Measurements from ENCODE around the gene CMTM5.

The CMTM5 gene

GRCh38 chr14:23358553-23359166 is 18.2 kb upstream of the CMTM5 start:
- no peak for DNase-seq

GRCh38 chr14:23359167-23359626 is 17.6 kb upstream of the CMTM5 start:
- no peak for DNase-seq

- no peak for DNase-seq
Measured at GRCh38 chr14:23359722-23360447, 17.0 kb upstream of the CMTM5 start.

- DNase-seq: no peak
Measured at GRCh38 chr14:23360496-23360895, 16.4 kb upstream of the CMTM5 start.

GRCh38 chr14:23361320-23361719 is 15.5 kb upstream of the CMTM5 start:
- no peak for DNase-seq

- DNase-seq: no peak
Measured at GRCh38 chr14:23361763-23362162, 15.1 kb upstream of the CMTM5 start.

GRCh38 chr14:23362200-23362599 is 14.6 kb upstream of the CMTM5 start:
- no peak for DNase-seq

GRCh38 chr14:23364164-23365035 is 12.4 kb upstream of the CMTM5 start:
- no peak for DNase-seq

- DNase-seq: no peak
Measured at GRCh38 chr14:23365036-23365731, 11.7 kb upstream of the CMTM5 start, which contains the start of gene EFS. Gene EFS, minus strand, starts transcription at chr14:23365172. Its CDS starts 147 bp downstream, at chr14:23365025.

GRCh38 chr14:23365732-23366425 is 11.0 kb upstream of the CMTM5 start:
- DNase-seq: no peak

- no peak for DNase-seq
Measured at GRCh38 chr14:23366426-23366921, 10.4 kb upstream of the CMTM5 start.

- DNase-seq: no peak
Measured at GRCh38 chr14:23370221-23370620, 6.6 kb upstream of the CMTM5 start.

- DNase-seq: no peak
Measured at GRCh38 chr14:23371865-23372264, 5.0 kb upstream of the CMTM5 start.

GRCh38 chr14:23372509-23372908 is 4.3 kb upstream of the CMTM5 start, which contains the start of gene IL25:
Gene IL25, plus strand, starts transcription at chr14:23372809.
- no peak for DNase-seq

- DNase-seq: no peak
Measured at GRCh38 chr14:23373041-23373440, 3.8 kb upstream of the CMTM5 start.

- no peak for DNase-seq
Measured at GRCh38 chr14:23375527-23376251, 1.2 kb upstream of the CMTM5 start.

- no peak for DNase-seq
Measured at GRCh38 chr14:23377198-23377550, 328 bp downstream of the CMTM5 start.

- no peak for DNase-seq
Measured at GRCh38 chr14:23377573-23378563, 1.0 kb downstream of the CMTM5 start.

- DNase-seq: no peak
Measured at GRCh38 chr14:23378612-23379220, 1.9 kb downstream of the CMTM5 start.
